DND-41 (cell line): Measurements from ENCODE around the gene TBX4.

ENCODE experiments used
- ATAC-seq: fragments of 200-7000 bp; cut with Tn5 transposase; 3 replicates; pipeline ENCODE4 v1.9.1; 2021; ENCODE audit warnings: low read depth; ENCODE audit not compliant: insufficient read depth
- DNase-seq: peaks from one replicate; pipeline ENCODE4 v3.0.0-alpha.2; 2020
- H2AFZ ChIP-seq: 2 replicates; pipeline ENCODE4 v1.6.0; 2012; ENCODE audit warnings: low read depth, low read length
- H3K27ac ChIP-seq: 2 replicates; pipeline ENCODE4 v1.5.1; 2012; ENCODE audit warnings: low read length, inconsistent platforms
- H3K27me3 ChIP-seq: fragments of 200-600 bp; sonication (generic); 2 replicates; pipeline ENCODE4 v1.6.0; 2012; ENCODE audit warnings: low read length, mild to moderate bottlenecking, inconsistent platforms; ENCODE audit not compliant: insufficient read depth, poor library complexity
- H3K36me3 ChIP-seq: 2 replicates; pipeline ENCODE4 v1.5.1; 2012; ENCODE audit warnings: low read length, inconsistent platforms; ENCODE audit not compliant: insufficient read depth
- H3K4me1 ChIP-seq: 2 replicates; pipeline ENCODE4 v1.5.1; 2012; ENCODE audit warnings: mild to moderate bottlenecking, low read length; ENCODE audit not compliant: insufficient read depth
- H3K4me2 ChIP-seq: 2 replicates; pipeline ENCODE4 v1.6.0; 2012; ENCODE audit warnings: mild to moderate bottlenecking, moderate library complexity, low read length, inconsistent platforms; ENCODE audit not compliant: insufficient read depth
- H3K4me3 ChIP-seq, 2 experiments: fragments of 200-600 bp in 1 of 2; shearing (Covaris generic) in 1 of 2; 2 replicates each; pipeline ENCODE4 v1.5.1; 2012 to 2016; ENCODE audit warnings: inconsistent platforms in 2 of 2, low read length in 2 of 2, mild to moderate bottlenecking in 2 of 2, low read depth in 1 of 2, moderate library complexity in 1 of 2
- H3K79me2 ChIP-seq: 2 replicates; pipeline ENCODE4 v1.6.0; 2012; ENCODE audit warnings: low read length, inconsistent platforms; ENCODE audit not compliant: insufficient read depth
- H3K9ac ChIP-seq: 2 replicates; pipeline ENCODE4 v1.6.0; 2012; ENCODE audit warnings: low read depth, mild to moderate bottlenecking, inconsistent platforms, low read length, moderate library complexity
- H3K9me3 ChIP-seq: 2 replicates; pipeline ENCODE4 v1.5.1; 2012; ENCODE audit warnings: low read length, moderate library complexity, mild to moderate bottlenecking, inconsistent platforms; ENCODE audit not compliant: insufficient read depth, severe bottlenecking
- H4K20me1 ChIP-seq: 2 replicates; pipeline ENCODE4 v1.6.0; 2012; ENCODE audit warnings: low read length; ENCODE audit not compliant: insufficient read depth
- CTCF ChIP-seq: IDR thresholded peaks from 2 replicates; pipeline ENCODE4 v1.5.1; 2012; ENCODE audit warnings: borderline replicate concordance, low read length, moderate library complexity, mild to moderate bottlenecking; ENCODE audit not compliant: poor library complexity, severe bottlenecking; ENCODE audit errors: extremely low read depth
- EZH2 ChIP-seq: IDR thresholded peaks from 3 replicates; pipeline ENCODE4 v1.6.1; 2012; ENCODE audit warnings: borderline replicate concordance, low read depth, mild to moderate bottlenecking, moderate library complexity, low read length, inconsistent platforms; ENCODE audit not compliant: severe bottlenecking

The TBX4 gene

GRCh38 chr17:61528171-61528570, 75.9 kb downstream of the TBX4 start:
- H3K4me3 ChIP-seq = no peak overlapping the region
- no peak overlapping the region for H3K27ac ChIP-seq
- no peak overlapping the region for H3K9ac ChIP-seq
- no peaks in the 10 kb centered on the region for H3K79me2 ChIP-seq
- TF ChIP-seq EZH2 = no peak
- no peak for TF ChIP-seq CTCF
- H3K27me3 ChIP-seq = no peaks in the 10 kb centered on the region
- no peaks in the 10 kb centered on the region for H4K20me1 ChIP-seq
- no peak overlapping the region for H2AFZ ChIP-seq
- no peak for DNase-seq
- H3K9me3 ChIP-seq = no peaks in the 10 kb centered on the region
- H3K4me2 ChIP-seq = no peak overlapping the region
- no peaks in the 10 kb centered on the region for H3K4me1 ChIP-seq
- ATAC-seq = no peak
- no peaks in the 10 kb centered on the region for H3K36me3 ChIP-seq

- ATAC-seq (no peak), DNase-seq (no peak)
- no peak overlapping the region for H3K4me2 ChIP-seq
Measured at GRCh38 chr17:61531223-61531622, 79.0 kb downstream of the TBX4 start.

GRCh38 chr17:61532826-61533225, 80.6 kb downstream of the TBX4 start:
- no peak overlapping the region for H2AFZ ChIP-seq
- H3K4me3 ChIP-seq = no peak overlapping the region

More at GRCh38 chr17:61531223-61531622, 79.0 kb downstream of the TBX4 start:
- TF ChIP-seq CTCF = no peak
- TF ChIP-seq EZH2 = no peak
- Histone ChIP-seq H3K9me3 (no peaks in the 10 kb centered on the region), H3K79me2 (no peaks in the 10 kb centered on the region), H3K27ac (no peak overlapping the region), H3K27me3 (no peaks in the 10 kb centered on the region), H2AFZ (no peak overlapping the region), H4K20me1 (no peaks in the 10 kb centered on the region), H3K4me1 (no peaks in the 10 kb centered on the region; the same call in 1 of the 2 replicates), H3K9ac (no peak overlapping the region), H3K4me3 (no peak overlapping the region), H3K36me3 (no peaks in the 10 kb centered on the region)

More at GRCh38 chr17:61532826-61533225, 80.6 kb downstream of the TBX4 start:
- no peaks in the 10 kb centered on the region for H3K27me3 ChIP-seq
- ATAC-seq = no peak
- TF ChIP-seq EZH2 (no peak), CTCF (no peak)
- no peak overlapping the region for H3K9ac ChIP-seq
- no peak overlapping the region for H3K27ac ChIP-seq
- no peaks in the 10 kb centered on the region for H3K9me3 ChIP-seq
- no peaks in the 10 kb centered on the region for H3K36me3 ChIP-seq
- no peak overlapping the region for H3K4me2 ChIP-seq
- H3K79me2 ChIP-seq = no peaks in the 10 kb centered on the region
- no peaks in the 10 kb centered on the region; the same call in 1 of the 2 replicates for H3K4me1 ChIP-seq
- DNase-seq = no peak
- H4K20me1 ChIP-seq = no peaks in the 10 kb centered on the region
